NCI-H2227 (cell line): Measurements from ENCODE around the gene DAP.

Experiments used
- DNase-seq: peaks from one replicate; lab custom pipeline; 2025; ENCODE audit not compliant: unreplicated experiment; lab: John Stamatoyannopoulos, UW

Gene DAP

GRCh38 chr5:10761933-10762775, 1.1 kb upstream of the DAP start:
- peak; percentile 40 for DNase-seq

- DNase-seq, result no peak
These were observed 181 bp downstream of the DAP start for GRCh38 chr5:10760921-10761184.

- peak; percentile 68 for DNase-seq
These were observed 726 bp downstream of the DAP start for GRCh38 chr5:10760096-10760920.

- DNase-seq, result no peak
These were observed 1.9 kb downstream of the DAP start for GRCh38 chr5:10759111-10759510.

- DNase-seq, result no peak
These were observed 3.0 kb downstream of the DAP start for GRCh38 chr5:10757922-10758555.

GRCh38 chr5:10757043-10757442, 4.0 kb downstream of the DAP start:
- DNase-seq, result no peak

GRCh38 chr5:10756549-10756948, 4.5 kb downstream of the DAP start:
- DNase-seq, result no peak

GRCh38 chr5:10753178-10753577, 7.9 kb downstream of the DAP start:
- DNase-seq, result no peak

- no peak for DNase-seq
These were observed 8.6 kb downstream of the DAP start for GRCh38 chr5:10752451-10752850.

GRCh38 chr5:10750909-10751308, 10.1 kb downstream of the DAP start:
- no peak for DNase-seq

GRCh38 chr5:10747678-10748622, 13.1 kb downstream of the DAP start:
- no peak for DNase-seq

- no peak for DNase-seq
These were observed 14.3 kb downstream of the DAP start for GRCh38 chr5:10746711-10747110.

- no peak for DNase-seq
These were observed 15.9 kb downstream of the DAP start for GRCh38 chr5:10745133-10745532.

GRCh38 chr5:10744681-10745080, 16.4 kb downstream of the DAP start:
- no peak for DNase-seq

GRCh38 chr5:10743951-10744350, 17.1 kb downstream of the DAP start:
- DNase-seq, result no peak

GRCh38 chr5:10743526-10743925, 17.5 kb downstream of the DAP start:
- no peak for DNase-seq

GRCh38 chr5:10741661-10742060, 19.4 kb downstream of the DAP start:
- no peak for DNase-seq

GRCh38 chr5:10740384-10740783, 20.6 kb downstream of the DAP start:
- no peak for DNase-seq

GRCh38 chr5:10737880-10738279, 23.2 kb downstream of the DAP start:
- no peak for DNase-seq

GRCh38 chr5:10736808-10737207, 24.2 kb downstream of the DAP start:
- no peak for DNase-seq

GRCh38 chr5:10736354-10736753, 24.7 kb downstream of the DAP start:
- no peak for DNase-seq
